T-helper 2 cell treated with Interferon-gamma antibody and Interleukin-4, amounts not matched to agents 5 μg/mL and 100 μg/mL, for 36 hours (primary cell): ENCODE measurements around the gene EVX2.

Experiments used
- DNase-seq: peaks from one replicate; pipeline ENCODE4 v3.0.0; 2021; ENCODE audit warnings: low spot score
- H3K27ac Mint-ChIP-seq: one replicate; pipeline ENCODE4 v1.8.0; 2021; ENCODE audit warnings: mild to moderate bottlenecking, mixed read lengths
- H3K27me3 Mint-ChIP-seq: one replicate; pipeline ENCODE4 v1.8.0; 2021; ENCODE audit warnings: low read depth, mixed read lengths
- H3K36me3 Mint-ChIP-seq: one replicate; pipeline ENCODE4 v1.8.0; 2021; ENCODE audit warnings: low read depth, mixed read lengths
- H3K4me1 Mint-ChIP-seq: one replicate; pipeline ENCODE4 v1.8.0; 2021; ENCODE audit warnings: low read depth, mixed read lengths
- H3K4me3 Mint-ChIP-seq: one replicate; pipeline ENCODE4 v1.8.0; 2022; ENCODE audit warnings: mild to moderate bottlenecking, moderate library complexity, mixed read lengths
- H3K9me3 Mint-ChIP-seq: one replicate; pipeline ENCODE4 v1.8.0; 2021; ENCODE audit warnings: mixed read lengths

The EVX2 gene

DNA sequence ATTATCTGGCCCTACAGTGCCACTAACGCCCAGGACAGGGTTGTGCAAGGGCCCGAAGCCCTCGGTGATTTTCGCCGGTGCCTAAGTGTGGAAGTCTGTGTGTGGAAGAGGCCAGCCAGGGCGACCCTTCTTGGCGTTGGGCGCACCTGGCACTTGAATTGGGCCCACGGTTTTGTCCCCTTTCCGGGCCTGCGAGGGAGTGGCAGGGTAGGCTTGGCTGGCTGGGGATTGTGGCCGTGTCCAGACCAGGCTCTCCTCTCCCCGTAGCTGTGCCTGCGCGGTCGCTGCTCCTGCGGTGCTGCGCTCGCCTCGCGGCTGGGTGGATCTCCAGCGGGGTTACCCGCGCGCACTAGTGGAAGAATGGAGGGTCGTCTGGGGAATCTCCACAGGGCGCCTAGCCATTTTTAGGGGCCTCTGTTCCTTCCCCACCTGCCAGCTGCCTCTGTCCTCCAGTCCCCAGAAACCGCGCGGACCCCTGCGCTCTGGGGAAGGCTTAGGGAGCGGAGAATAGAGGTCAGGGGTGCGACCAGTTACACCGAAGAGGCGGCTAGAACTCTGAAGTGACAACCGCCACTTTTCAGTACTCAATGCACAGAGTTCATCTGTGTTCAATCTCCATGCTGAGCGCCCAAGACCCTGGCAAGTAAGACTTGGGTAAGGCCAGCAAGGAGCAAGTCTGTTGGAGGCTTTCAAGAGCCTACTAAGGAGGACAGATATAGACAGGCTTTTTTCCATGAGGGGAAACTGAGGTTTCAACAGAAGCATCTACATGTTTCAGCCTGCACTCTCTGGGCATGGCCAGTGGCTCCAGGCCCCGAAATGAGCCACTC, 16.0 kb downstream of the EVX2 start:
- DNase-seq, result no peak
- Mint-ChIP-seq H3K36me3 (no peaks in the 10 kb centered on the region), H3K9me3 (no peaks in the 10 kb centered on the region), H3K4me1 (peaks cover 3% of the 10 kb centered on the region), H3K27ac (no peak overlapping the region), H3K27me3 (peaks cover 97% of the 10 kb centered on the region), H3K4me3 (no peak overlapping the region)

DNA sequence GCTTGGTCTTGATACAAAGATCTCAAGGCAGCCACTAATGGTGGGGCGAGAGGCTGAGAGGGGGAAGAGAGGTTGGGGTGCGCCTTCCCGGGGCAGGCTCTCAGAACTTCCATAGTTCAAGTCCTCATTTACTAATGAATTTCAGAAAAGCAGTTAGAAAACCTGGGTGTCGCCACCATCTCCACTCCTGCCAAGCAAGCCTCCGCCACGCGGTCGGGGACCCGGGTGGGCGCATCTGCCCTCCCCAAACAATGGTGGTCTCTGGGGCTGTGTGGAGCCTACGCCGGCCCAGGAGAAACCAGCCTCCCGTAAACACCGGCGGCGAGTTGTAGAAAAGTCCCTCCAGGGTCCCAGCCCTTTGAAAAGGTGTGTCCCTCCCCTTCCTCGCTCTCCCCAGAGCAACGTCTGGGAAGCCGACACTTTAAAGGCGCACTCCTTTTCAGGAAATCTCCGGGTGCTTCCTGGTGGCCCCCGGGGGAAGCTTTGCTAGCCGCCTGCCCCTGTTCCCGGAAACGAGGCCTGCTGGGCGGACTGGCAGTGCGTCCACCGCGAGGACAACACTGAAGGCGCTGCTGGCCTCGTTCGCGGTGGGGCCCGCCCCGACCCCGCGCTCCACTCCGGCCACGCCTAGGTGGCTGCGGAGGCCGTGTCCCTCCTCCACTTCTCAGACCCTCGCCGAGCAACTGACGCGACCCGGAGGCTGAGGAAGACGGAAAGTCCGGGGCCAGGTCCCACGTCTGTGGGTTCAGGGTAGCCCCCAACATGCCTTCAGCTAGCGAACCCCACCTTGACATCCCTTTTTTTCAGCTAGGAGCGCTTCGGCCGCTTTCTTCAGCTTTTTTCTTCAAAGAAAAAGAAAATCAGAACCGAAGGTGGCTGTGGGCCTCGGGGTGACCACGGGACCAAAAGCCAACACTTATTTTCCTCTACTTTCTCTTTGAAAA, 16.8 kb downstream of the EVX2 start:
- Mint-ChIP-seq H3K36me3 (no peaks in the 10 kb centered on the region), H3K9me3 (no peaks in the 10 kb centered on the region), H3K4me1 (peaks cover 3% of the 10 kb centered on the region), H3K27ac (no peak overlapping the region), H3K4me3 (no peak overlapping the region), H3K27me3 (peaks cover 95% of the 10 kb centered on the region)
- no peak for DNase-seq

DNA sequence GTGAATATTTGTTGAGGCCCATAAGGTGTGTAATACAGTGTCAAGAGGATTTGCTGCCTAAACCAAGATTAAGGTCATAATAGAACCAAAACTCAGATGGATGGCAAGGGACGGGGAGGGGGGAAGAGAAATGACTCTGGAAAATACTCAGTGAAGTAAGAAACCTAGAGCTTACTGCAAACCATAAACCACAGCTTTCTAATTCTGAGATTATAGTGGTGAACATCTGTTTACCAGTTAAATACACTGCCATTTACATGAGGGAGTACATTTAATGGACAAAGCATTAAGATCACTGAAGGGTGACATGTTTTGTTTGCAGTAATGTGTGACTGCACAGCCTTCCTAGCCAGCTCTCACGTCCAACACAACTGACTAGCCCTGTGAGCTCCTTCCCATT, 19.8 kb downstream of the EVX2 start:
- Mint-ChIP-seq H3K36me3 (no peaks in the 10 kb centered on the region), H3K4me1 (peaks cover 3% of the 10 kb centered on the region), H3K27ac (no peak overlapping the region), H3K27me3 (peaks cover 80% of the 10 kb centered on the region), H3K9me3 (no peaks in the 10 kb centered on the region), H3K4me3 (no peak overlapping the region)
- no peak for DNase-seq

DNA sequence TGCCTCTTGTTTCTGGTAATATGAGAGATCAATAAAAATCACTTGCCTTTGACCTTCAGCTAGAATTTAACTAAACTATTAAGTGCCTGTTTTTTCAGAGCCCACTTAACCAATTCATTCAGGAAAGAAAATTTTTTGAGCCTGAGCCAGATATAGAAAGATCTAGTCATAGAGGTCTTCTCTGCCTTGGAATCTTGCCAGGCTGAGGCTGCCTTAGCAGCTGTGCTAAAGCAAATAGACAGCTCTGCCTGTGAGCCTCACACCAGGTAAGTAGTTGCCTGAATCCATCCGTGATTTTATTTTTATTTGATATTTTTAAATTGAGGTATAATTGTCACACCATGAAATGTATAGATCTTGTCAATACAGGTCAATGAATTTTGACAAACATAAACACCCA, 27.4 kb downstream of the EVX2 start:
- H3K27me3 Mint-ChIP-seq, result peaks cover 45% of the 10 kb centered on the region
- no peak overlapping the region for H3K27ac Mint-ChIP-seq
- H3K4me3 Mint-ChIP-seq, result no peak overlapping the region
- no peaks in the 10 kb centered on the region for H3K4me1 Mint-ChIP-seq
- H3K36me3 Mint-ChIP-seq, result no peaks in the 10 kb centered on the region
- no peaks in the 10 kb centered on the region for H3K9me3 Mint-ChIP-seq
- DNase-seq, result no peak

DNA sequence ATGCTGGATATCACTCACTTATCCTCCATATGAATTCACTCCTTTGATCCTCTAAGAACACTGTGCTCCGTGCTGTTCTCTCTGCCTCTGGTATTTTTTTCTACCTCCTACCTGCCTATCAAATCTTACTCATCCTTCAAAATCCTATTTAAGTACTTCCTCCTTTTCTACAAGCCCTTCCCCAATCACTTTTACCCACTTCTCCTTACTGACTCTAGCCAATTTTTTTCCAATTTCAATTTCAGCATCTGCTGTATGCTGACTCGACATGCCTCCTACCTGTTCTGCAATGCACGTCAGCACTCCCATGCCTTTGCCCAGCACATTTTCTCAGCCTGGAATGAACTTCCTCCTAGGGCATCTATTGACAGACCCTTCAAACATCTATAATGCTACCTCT, 44.4 kb downstream of the EVX2 start:
- Mint-ChIP-seq H3K36me3 (no peaks in the 10 kb centered on the region), H3K9me3 (no peaks in the 10 kb centered on the region), H3K4me1 (no peaks in the 10 kb centered on the region), H3K27ac (no peak overlapping the region), H3K27me3 (peaks cover 19% of the 10 kb centered on the region), H3K4me3 (no peak overlapping the region)
- no peak for DNase-seq

DNA sequence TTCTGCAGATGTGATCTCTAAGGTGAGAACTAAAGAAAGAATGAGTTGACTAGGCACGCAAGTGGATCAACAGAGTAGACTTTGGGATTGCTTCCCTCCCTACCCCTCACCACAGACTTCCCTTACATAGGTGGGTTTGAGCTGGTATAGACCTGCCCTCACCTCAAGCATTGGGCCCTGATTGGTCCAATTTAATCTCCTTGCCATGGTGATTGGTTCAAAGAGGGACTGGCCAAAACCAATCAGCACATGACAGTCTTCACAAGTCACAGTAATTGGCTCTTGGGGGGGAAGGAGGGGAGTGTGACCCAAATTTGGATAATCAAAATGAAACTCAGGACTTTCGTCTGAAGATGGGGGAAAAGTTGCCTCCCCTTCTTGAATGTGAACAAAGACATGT, 45.1 kb downstream of the EVX2 start:
- DNase-seq, result no peak
- H3K27me3 Mint-ChIP-seq, result peaks cover 19% of the 10 kb centered on the region
- H3K4me3 Mint-ChIP-seq, result no peak overlapping the region
- H3K4me1 Mint-ChIP-seq, result no peaks in the 10 kb centered on the region
- H3K9me3 Mint-ChIP-seq, result no peaks in the 10 kb centered on the region
- H3K27ac Mint-ChIP-seq, result no peak overlapping the region
- H3K36me3 Mint-ChIP-seq, result no peaks in the 10 kb centered on the region

DNA sequence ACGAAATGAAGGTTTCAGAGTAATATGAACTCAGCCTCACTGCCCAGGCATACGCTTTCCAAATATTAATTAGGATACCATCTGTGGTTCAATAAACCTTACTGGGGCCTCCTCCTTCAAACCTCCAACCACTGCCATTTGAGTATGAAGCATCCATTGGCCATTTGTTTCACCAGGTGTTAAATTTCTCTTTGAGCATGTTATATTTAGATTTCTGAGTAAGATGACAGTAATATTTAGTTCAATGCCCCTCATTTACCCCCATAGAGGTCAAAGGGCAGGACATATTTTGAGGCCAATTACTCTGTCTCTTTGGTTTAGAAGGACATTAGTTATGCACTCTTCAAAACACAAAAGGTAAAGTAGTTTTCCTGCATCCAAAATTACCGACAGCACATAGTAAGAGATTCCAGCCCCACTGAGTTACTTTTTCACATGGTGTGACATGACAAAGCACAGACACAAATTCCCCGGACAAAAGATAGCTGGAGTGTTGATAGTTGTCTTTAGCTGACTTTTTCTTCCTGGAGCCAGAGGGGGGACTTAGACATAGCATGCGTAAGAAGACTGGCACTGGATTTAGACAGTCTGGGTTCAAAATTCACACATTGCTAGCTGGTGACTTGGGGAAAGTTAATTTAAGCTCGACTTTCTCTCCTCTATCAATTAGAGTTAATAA, 48.6 kb downstream of the EVX2 start:
- H3K4me3 Mint-ChIP-seq, result no peak overlapping the region
- H3K9me3 Mint-ChIP-seq, result no peaks in the 10 kb centered on the region
- H3K36me3 Mint-ChIP-seq, result no peaks in the 10 kb centered on the region
- H3K4me1 Mint-ChIP-seq, result no peaks in the 10 kb centered on the region
- no peak for DNase-seq
- no peak overlapping the region for H3K27ac Mint-ChIP-seq
- H3K27me3 Mint-ChIP-seq, result peaks cover 17% of the 10 kb centered on the region

DNA sequence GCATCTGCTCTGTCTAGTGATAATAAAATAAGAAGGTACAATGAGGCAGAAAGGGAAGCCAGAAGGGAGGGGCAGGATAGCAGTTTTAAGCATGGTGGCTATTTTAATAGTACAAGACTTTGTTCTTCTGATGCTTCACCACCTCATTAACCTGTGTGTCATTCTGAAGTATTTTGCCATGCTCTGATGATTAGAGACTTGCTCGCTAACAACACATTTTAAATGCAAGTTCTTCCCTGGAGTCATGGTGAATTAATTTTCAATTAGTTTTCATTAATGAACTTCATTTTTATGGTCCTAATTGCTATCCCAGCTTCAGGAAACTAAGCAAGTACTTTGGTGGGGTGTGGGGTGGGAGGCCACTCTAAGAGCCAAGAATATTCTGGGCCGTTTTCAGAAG, 56.0 kb downstream of the EVX2 start:
- H3K4me3 Mint-ChIP-seq, result no peak overlapping the region
- H3K9me3 Mint-ChIP-seq, result no peaks in the 10 kb centered on the region
- H3K4me1 Mint-ChIP-seq, result no peaks in the 10 kb centered on the region
- peaks cover 30% of the 10 kb centered on the region for H3K27me3 Mint-ChIP-seq
- H3K36me3 Mint-ChIP-seq, result no peaks in the 10 kb centered on the region
- H3K27ac Mint-ChIP-seq, result no peak overlapping the region
- DNase-seq, result no peak
